ENCODE measurements around the gene LMO7.

- TF ChIP-seq ZBTB7A (IDR thresholded peaks at IDR 0.05; ENCODE audit: low read depth) (no peak), USF1 (IDR thresholded peaks at IDR 0.05) (no peak), EGR1 (IDR thresholded peaks at IDR 0.05) (no peak), NFIC (IDR thresholded peaks at IDR 0.05) (no peak), REST (IDR thresholded peaks at IDR 0.05; ENCODE audit: low read depth) (no peak), TEAD4 (IDR thresholded peaks at IDR 0.05) (no peak), FOXM1 (IDR thresholded peaks at IDR 0.05; ENCODE audit: borderline replicate concordance, low read depth) (no peak), YY1 (IDR thresholded peaks at IDR 0.05; ENCODE audit: low read depth) (no peak), CEBPB (IDR thresholded peaks at IDR 0.05) (no peak), MAX (IDR thresholded peaks at IDR 0.05) (no peak), EP300 (IDR thresholded peaks at IDR 0.05; ENCODE audit: borderline replicate concordance) (no peak), TAF1 (IDR thresholded peaks at IDR 0.05; ENCODE audit: low read depth) (no peak), RAD21 (IDR thresholded peaks at IDR 0.05; ENCODE audit: low read depth) (no peak)
These were observed 182.8 kb downstream of the LMO7 start for GRCh38 chr13:75818968-75819225.
